ENCODE measurements around the gene EFNA4.

Gene EFNA4

GRCh38 chr1:155063550-155064110 is at the start of gene EFNA4:
Gene EFNA4, plus strand, starts transcription at chr1:155063740. Its CDS starts 84 bp downstream, at chr1:155063824.
- peak; percentile 69 to 76 for DNase-seq

- DNase-seq = no peak
Observed at GRCh38 chr1:155014709-155015508, 48.6 kb upstream of the EFNA4 start.

GRCh38 chr1:155015527-155016230 is 47.9 kb upstream of the EFNA4 start:
- DNase-seq = no peak

- DNase-seq = no peak
Observed at GRCh38 chr1:155016231-155016831, 47.2 kb upstream of the EFNA4 start.

- DNase-seq = peak; percentile 87 to 92
Observed at GRCh38 chr1:155017041-155017945, 46.2 kb upstream of the EFNA4 start.

GRCh38 chr1:155017946-155018316 is 45.6 kb upstream of the EFNA4 start:
- DNase-seq = no peak

GRCh38 chr1:155018617-155019348 is 44.8 kb upstream of the EFNA4 start:
- no peak for DNase-seq

GRCh38 chr1:155019377-155020245 is 43.9 kb upstream of the EFNA4 start:
- DNase-seq = no peak

GRCh38 chr1:155022136-155022926 is 41.2 kb upstream of the EFNA4 start:
- no peak for DNase-seq

- no peak for DNase-seq
Observed at GRCh38 chr1:155022927-155023236, 40.7 kb upstream of the EFNA4 start.

GRCh38 chr1:155023627-155024026 is 39.9 kb upstream of the EFNA4 start:
- DNase-seq = no peak

- DNase-seq = no peak
Observed at GRCh38 chr1:155024315-155024714, 39.2 kb upstream of the EFNA4 start.

- no peak for DNase-seq
Observed at GRCh38 chr1:155026154-155026553, 37.4 kb upstream of the EFNA4 start.

GRCh38 chr1:155026588-155026987 is 37.0 kb upstream of the EFNA4 start:
- no peak for DNase-seq

GRCh38 chr1:155029513-155030242 is 33.9 kb upstream of the EFNA4 start:
- no peak for DNase-seq

- no peak for DNase-seq
Observed at GRCh38 chr1:155030243-155030795, 33.2 kb upstream of the EFNA4 start.

- no peak for DNase-seq
Observed at GRCh38 chr1:155030899-155031298, 32.6 kb upstream of the EFNA4 start.

- DNase-seq = no peak
Observed at GRCh38 chr1:155032886-155033285, 30.7 kb upstream of the EFNA4 start.

- no peak for DNase-seq
Observed at GRCh38 chr1:155033524-155033923, 30.0 kb upstream of the EFNA4 start, which contains the start of the genes DCST1 and DCST2. Gene DCST1, plus strand, starts transcription at chr1:155033824. Its CDS starts 213 bp downstream, at chr1:155034037. Gene DCST2, minus strand, starts transcription at chr1:155033781. Its CDS starts 80 bp downstream, at chr1:155033701.

All from stimulated activated CD4-positive, alpha-beta T cell treated with anti-CD3 and anti-CD28 coated beads, Interleukin-2, amount 100 ng/mL, for 48 hours (primary cell).